GM18909 (cell line): ENCODE data around the gene VEPH1.

Experiments
- ATAC-seq: cut with Tn5 transposase; IDR thresholded peaks from one replicate; pipeline ENCODE4 v1.9.1; 2021; ENCODE audit warnings: mild to moderate bottlenecking; ENCODE audit not compliant: unreplicated experiment, poor library complexity

Gene VEPH1

GRCh38 chr3:157280354-157280753 is 222.9 kb downstream of the VEPH1 start:
- no peak for ATAC-seq

- ATAC-seq: no peak
Measured at GRCh38 chr3:157279237-157279636, 224.0 kb downstream of the VEPH1 start.

GRCh38 chr3:157276801-157277200 is 226.4 kb downstream of the VEPH1 start:
- ATAC-seq: no peak

GRCh38 chr3:157275832-157276231 is 227.4 kb downstream of the VEPH1 start:
- ATAC-seq: no peak

GRCh38 chr3:157274644-157275137 is 228.5 kb downstream of the VEPH1 start:
- ATAC-seq: no peak

GRCh38 chr3:157271283-157271882 is 231.8 kb downstream of the VEPH1 start:
- ATAC-seq: no peak

GRCh38 chr3:157268026-157268425 is 235.2 kb downstream of the VEPH1 start:
- no peak for ATAC-seq

GRCh38 chr3:157265931-157266330 is 237.3 kb downstream of the VEPH1 start:
- no peak for ATAC-seq

- ATAC-seq: no peak
Measured at GRCh38 chr3:157263027-157263426, 240.2 kb downstream of the VEPH1 start.

- ATAC-seq: no peak
Measured at GRCh38 chr3:157261000-157261399, 242.2 kb downstream of the VEPH1 start.

- no peak for ATAC-seq
Measured at GRCh38 chr3:157259825-157260224, 243.4 kb downstream of the VEPH1 start.

GRCh38 chr3:157257101-157257500 is 246.1 kb downstream of the VEPH1 start:
- ATAC-seq: no peak

GRCh38 chr3:157255797-157256196 is 247.4 kb downstream of the VEPH1 start:
- no peak for ATAC-seq

- ATAC-seq: no peak
Measured at GRCh38 chr3:157251685-157252084, 251.5 kb downstream of the VEPH1 start.

- no peak for ATAC-seq
Measured at GRCh38 chr3:157249606-157250005, 253.6 kb downstream of the VEPH1 start.

- no peak for ATAC-seq
Measured at GRCh38 chr3:157248590-157249422, 254.4 kb downstream of the VEPH1 start.

GRCh38 chr3:157247391-157247790 is 255.8 kb downstream of the VEPH1 start:
- no peak for ATAC-seq

GRCh38 chr3:157242836-157243235 is 260.4 kb downstream of the VEPH1 start:
- ATAC-seq: no peak

GRCh38 chr3:157241599-157241998 is 261.6 kb downstream of the VEPH1 start:
- no peak for ATAC-seq

GRCh38 chr3:157240408-157240807 is 262.8 kb downstream of the VEPH1 start:
- ATAC-seq: no peak

- peak; percentile 100 for ATAC-seq
Measured at GRCh38 chr3:157239082-157239704, 264.0 kb downstream of the VEPH1 start.
